ENCODE results near the gene PKD1. TPM values are rescaled to one million over a fixed set of nuclear protein-coding genes. Genes with fewer than 3 reads are reported as not detected.

Gene PKD1
- total and polyA plus RNA-seq, 7 experiments from 2014 or later = 4.9 to 153 (median 97.6) TPM

DNA sequence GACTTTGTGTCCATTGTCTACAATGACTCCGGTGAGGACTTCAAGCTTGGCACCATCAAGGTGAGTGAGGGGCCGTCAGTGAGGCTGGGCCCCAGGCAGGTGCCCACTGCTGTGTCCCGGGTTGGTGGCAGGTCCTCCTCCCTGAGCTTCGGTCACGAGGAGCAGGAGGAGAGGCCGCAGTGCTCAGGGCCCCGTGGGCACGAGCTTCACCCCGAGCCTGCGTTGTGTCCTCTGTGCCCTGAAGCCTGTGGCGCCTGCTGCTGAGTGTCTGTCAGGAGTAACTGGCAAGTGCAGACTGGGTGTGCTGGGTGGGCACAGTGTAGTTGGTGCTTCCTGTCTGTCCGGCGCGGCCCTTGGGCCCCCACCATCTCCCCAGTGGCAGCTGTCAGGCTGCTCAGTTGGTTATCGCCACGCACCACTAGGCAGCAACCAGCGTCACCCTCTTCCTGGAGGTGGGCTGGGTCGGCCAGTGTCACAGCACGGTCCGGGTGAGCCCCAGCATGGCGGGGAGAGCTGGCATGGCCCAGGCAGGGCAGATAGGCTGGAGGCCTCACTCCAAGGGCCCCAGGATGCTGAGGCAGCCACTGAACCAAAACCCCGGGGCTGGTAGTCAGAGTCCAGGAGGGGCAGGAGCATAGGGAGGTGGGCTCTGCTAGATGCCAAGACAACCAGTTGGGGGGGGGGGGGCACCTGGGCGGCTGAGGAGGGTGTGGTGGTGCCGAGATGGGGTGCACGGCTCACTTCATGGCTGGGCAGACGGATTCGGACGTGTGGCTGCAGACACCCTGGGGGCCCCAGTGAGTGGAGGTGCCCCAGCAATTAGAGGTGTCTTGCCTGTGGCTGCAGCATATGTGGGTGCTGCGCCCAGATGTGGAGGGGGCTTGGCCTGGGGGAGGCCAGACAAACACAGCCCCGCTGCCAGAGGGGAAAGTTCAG is 48.6 kb downstream of the PKD1 start:
- Mint-ChIP-seq H3K27ac (no peak overlapping the region), H3K27me3 (no peaks in the 10 kb centered on the region), H3K9me3 (no peaks in the 10 kb centered on the region), H3K36me3 (peaks cover 0 to 6% (median 0%) of the 10 kb centered on the region in 5 donors), H3K4me3 (no peak overlapping the region), H3K4me1 (peaks cover 0 to 2% (median 0%) of the 10 kb centered on the region in 7 donors)
- no peak for DNase-seq
- peaks cover 0 to 93% (median 0%) of the 10 kb centered on the region in 3 experiments for H3K36me3 ChIP-seq (ENCODE audit: control insufficient read depth in 2 of 3, insufficient read depth in 3 of 3, low read length in 3 of 3)
- no peak overlapping the region for H3K27ac ChIP-seq (ENCODE audit: low read depth, low read length)
- intact Hi-C loops (cut with micrococcal nuclease) = no loop called here
- H3K9me3 ChIP-seq (ENCODE audit: control insufficient read depth in 2 of 3, low read length in 3 of 3) = no peaks in the 10 kb centered on the region
- ChIA-PET POLR2A (no interaction called here), CTCF (interaction anchor here (0.5 kb wide), 1 partner anchor 166 kb away, joined by 3 read pairs; no protein-coding TSS in a partner anchor)
- no peak for ATAC-seq
- H3K4me1 ChIP-seq (ENCODE audit: control insufficient read depth in 2 of 2, insufficient read depth in 2 of 2, low read length in 2 of 2) = no peaks in the 10 kb centered on the region
- no peak overlapping the region for H3K4me3 ChIP-seq (ENCODE audit: low read length)
- H3K27me3 ChIP-seq (ENCODE audit: control insufficient read depth in 2 of 2, insufficient read depth in 2 of 2, low read length in 2 of 2) = no peaks in the 10 kb centered on the region

DNA sequence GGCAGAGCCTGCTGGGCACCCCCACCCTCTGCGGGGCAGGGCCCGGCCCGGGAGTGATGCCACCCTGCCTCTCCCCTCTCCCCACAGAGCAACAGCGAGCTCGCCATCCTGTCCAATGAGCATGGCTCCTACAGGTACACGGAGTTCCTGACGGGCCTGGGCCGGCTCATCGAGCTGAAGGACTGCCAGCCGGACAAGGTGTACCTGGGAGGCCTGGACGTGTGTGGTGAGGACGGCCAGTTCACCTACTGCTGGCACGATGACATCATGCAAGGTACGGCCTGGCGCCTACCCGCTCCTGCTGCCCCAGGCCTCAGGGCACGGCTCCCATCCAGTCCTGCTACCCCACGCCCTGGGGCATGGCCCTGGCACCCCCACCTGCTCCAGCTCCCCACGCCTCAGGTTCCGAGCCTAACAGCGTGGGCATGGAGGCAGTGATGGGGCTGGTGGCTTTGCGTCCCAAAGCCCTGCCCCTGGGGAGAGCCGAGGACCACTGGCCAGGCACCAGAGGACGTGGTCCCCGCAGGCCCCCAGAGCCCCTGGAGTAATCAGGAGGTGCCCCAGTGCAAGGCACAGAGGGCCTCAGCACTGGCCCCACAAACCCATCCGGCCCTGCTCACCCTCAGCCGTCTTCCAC is 49.5 kb downstream of the PKD1 start:
- H3K27ac Mint-ChIP-seq = no peak overlapping the region
- peaks cover 0 to 6% (median 0%) of the 10 kb centered on the region in 5 donors for H3K36me3 Mint-ChIP-seq
- Histone ChIP-seq H3K27me3 (ENCODE audit: control insufficient read depth in 2 of 2, insufficient read depth in 2 of 2, low read length in 2 of 2) (no peaks in the 10 kb centered on the region), H3K4me1 (ENCODE audit: control insufficient read depth in 2 of 2, insufficient read depth in 2 of 2, low read length in 2 of 2) (no peaks in the 10 kb centered on the region), H3K27ac (ENCODE audit: low read depth, low read length) (no peak overlapping the region), H3K4me3 (ENCODE audit: low read length) (no peak overlapping the region), H3K9me3 (ENCODE audit: control insufficient read depth in 2 of 3, low read length in 3 of 3) (no peaks in the 10 kb centered on the region), H3K36me3 (ENCODE audit: control insufficient read depth in 2 of 3, insufficient read depth in 3 of 3, low read length in 3 of 3) (peaks cover 0 to 95% (median 0%) of the 10 kb centered on the region in 3 experiments)
- peaks cover 0 to 2% (median 0%) of the 10 kb centered on the region in 7 donors for H3K4me1 Mint-ChIP-seq
- ChIA-PET POLR2A (no interaction called here), CTCF (no interaction called here)
- intact Hi-C loops (cut with micrococcal nuclease) = no loop called here
- DNase-seq = no peak
- no peaks in the 10 kb centered on the region for H3K9me3 Mint-ChIP-seq
- H3K4me3 Mint-ChIP-seq = no peak overlapping the region
- ATAC-seq = no peak
- H3K27me3 Mint-ChIP-seq = no peaks in the 10 kb centered on the region

DNA sequence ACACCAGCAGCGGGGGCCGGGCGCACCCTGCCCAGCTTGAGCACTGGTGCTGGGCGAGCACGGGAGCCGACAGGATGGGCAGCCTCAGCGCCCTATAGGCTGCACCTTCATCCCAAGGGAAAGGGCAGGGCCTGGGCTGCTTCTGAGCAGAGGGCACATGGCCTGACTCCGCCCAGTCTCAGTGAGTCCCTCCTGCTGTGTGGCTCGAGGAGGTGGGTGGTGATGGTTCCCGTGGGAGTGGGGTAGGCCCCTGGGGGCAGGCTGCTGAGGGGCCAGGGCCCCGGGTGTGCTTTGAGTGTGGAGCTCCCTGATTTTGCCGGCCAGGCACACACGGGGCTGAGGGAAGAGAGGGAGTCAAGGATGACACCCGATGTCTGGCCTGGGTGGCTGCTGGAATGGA is 50.0 kb downstream of the PKD1 start:
- no peaks in the 10 kb centered on the region for H3K9me3 ChIP-seq (ENCODE audit: control insufficient read depth in 2 of 3, low read length in 3 of 3)
- ChIA-PET POLR2A (no interaction called here), CTCF (no interaction called here)
- intact Hi-C loops (cut with micrococcal nuclease) = no loop called here
- H3K27me3 Mint-ChIP-seq = no peaks in the 10 kb centered on the region
- peaks cover 0 to 6% (median 0%) of the 10 kb centered on the region in 5 donors for H3K36me3 Mint-ChIP-seq
- ATAC-seq (no peak), DNase-seq (no peak)
- no peaks in the 10 kb centered on the region for H3K9me3 Mint-ChIP-seq
- H3K4me3 Mint-ChIP-seq = no peak overlapping the region
- H3K27me3 ChIP-seq (ENCODE audit: control insufficient read depth in 2 of 2, insufficient read depth in 2 of 2, low read length in 2 of 2) = no peaks in the 10 kb centered on the region
- H3K27ac Mint-ChIP-seq = no peak overlapping the region
- no peak overlapping the region for H3K27ac ChIP-seq (ENCODE audit: low read depth, low read length)
- peaks cover 0 to 100% (median 0%) of the 10 kb centered on the region in 3 experiments for H3K36me3 ChIP-seq (ENCODE audit: control insufficient read depth in 2 of 3, insufficient read depth in 3 of 3, low read length in 3 of 3)
- H3K4me3 ChIP-seq (ENCODE audit: low read length) = no peak overlapping the region
- peaks cover 0 to 2% (median 0%) of the 10 kb centered on the region in 7 donors for H3K4me1 Mint-ChIP-seq
- H3K4me1 ChIP-seq (ENCODE audit: control insufficient read depth in 2 of 2, insufficient read depth in 2 of 2, low read length in 2 of 2) = no peaks in the 10 kb centered on the region

DNA sequence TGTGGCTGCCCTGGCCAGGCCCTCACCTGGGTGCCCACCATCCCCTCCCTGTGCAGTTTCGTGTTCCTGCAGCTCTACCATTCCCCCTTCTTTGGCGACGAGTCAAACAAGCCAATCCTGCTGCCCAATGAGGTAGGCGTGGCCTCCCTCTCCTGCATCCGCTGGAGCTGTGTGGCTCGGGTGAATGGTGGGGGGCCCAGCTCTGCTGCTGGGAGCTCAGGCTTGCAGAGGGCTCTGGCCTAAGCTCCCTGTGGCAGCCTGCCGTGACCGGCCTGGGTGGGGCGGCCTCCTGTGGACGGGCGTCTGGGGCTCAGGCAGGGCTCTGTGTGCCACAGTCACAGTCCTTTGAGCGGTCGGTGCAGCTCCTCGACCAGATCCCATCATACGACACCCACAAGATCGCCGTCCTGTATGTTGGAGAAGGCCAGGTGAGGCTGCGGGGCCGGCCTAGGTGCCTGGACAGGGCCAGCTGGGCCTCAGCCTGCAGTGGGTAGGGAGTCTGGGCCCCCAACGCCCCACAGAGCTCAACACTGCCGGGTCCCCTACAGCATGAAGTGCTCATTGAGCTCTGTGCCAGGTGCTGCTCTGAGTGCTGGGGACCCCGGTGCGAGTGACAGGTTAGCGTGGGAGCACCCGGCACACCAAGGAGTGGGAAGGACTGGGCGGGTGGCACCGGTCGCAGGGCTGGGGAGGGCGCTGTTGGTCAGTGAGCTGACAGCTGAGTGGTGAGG is 50.6 kb downstream of the PKD1 start:
- Histone ChIP-seq H3K27me3 (ENCODE audit: control insufficient read depth in 2 of 2, insufficient read depth in 2 of 2, low read length in 2 of 2) (no peaks in the 10 kb centered on the region), H3K9me3 (ENCODE audit: control insufficient read depth in 2 of 3, low read length in 3 of 3) (no peaks in the 10 kb centered on the region), H3K4me3 (ENCODE audit: low read length) (no peak overlapping the region), H3K27ac (ENCODE audit: low read depth, low read length) (no peak overlapping the region), H3K36me3 (ENCODE audit: control insufficient read depth in 2 of 3, insufficient read depth in 3 of 3, low read length in 3 of 3) (peaks cover 0 to 100% (median 0%) of the 10 kb centered on the region in 3 experiments), H3K4me1 (ENCODE audit: control insufficient read depth in 2 of 2, insufficient read depth in 2 of 2, low read length in 2 of 2) (no peaks in the 10 kb centered on the region)
- no peak for ATAC-seq
- ChIA-PET CTCF (no interaction called here), POLR2A (no interaction called here)
- peaks cover 0 to 6% (median 0%) of the 10 kb centered on the region in 5 donors for H3K36me3 Mint-ChIP-seq
- no peak overlapping the region for H3K4me3 Mint-ChIP-seq
- intact Hi-C loops (cut with micrococcal nuclease) = no loop called here
- H3K27ac Mint-ChIP-seq = no peak overlapping the region
- no peaks in the 10 kb centered on the region for H3K9me3 Mint-ChIP-seq
- no peak for DNase-seq
- no peaks in the 10 kb centered on the region for H3K27me3 Mint-ChIP-seq
- peaks cover 0 to 2% (median 0%) of the 10 kb centered on the region in 7 donors for H3K4me1 Mint-ChIP-seq

- intact Hi-C loops (cut with micrococcal nuclease) = no loop called here
- Mint-ChIP-seq H3K4me3 (no peak overlapping the region), H3K9me3 (no peaks in the 10 kb centered on the region), H3K36me3 (peaks cover 0 to 6% (median 0%) of the 10 kb centered on the region in 5 donors), H3K27me3 (no peaks in the 10 kb centered on the region), H3K27ac (peak overlapping the region in 1 of 9 donors; percentile 45), H3K4me1 (peaks cover 0 to 2% (median 0%) of the 10 kb centered on the region in 7 donors)
- ChIA-PET POLR2A (no interaction called here), CTCF (no interaction called here)
- H3K27me3 ChIP-seq (ENCODE audit: control insufficient read depth in 2 of 2, insufficient read depth in 2 of 2, low read length in 2 of 2) = no peaks in the 10 kb centered on the region
- peaks cover 0 to 100% (median 3%) of the 10 kb centered on the region in 3 experiments for H3K36me3 ChIP-seq (ENCODE audit: control insufficient read depth in 2 of 3, insufficient read depth in 3 of 3, low read length in 3 of 3)
- ATAC-seq = no peak
- H3K4me1 ChIP-seq (ENCODE audit: control insufficient read depth in 2 of 2, insufficient read depth in 2 of 2, low read length in 2 of 2) = no peaks in the 10 kb centered on the region
- H3K9me3 ChIP-seq (ENCODE audit: control insufficient read depth in 2 of 3, low read length in 3 of 3) = no peaks in the 10 kb centered on the region
- no peak for DNase-seq
- H3K27ac ChIP-seq (ENCODE audit: low read depth, low read length) = no peak overlapping the region
- H3K4me3 ChIP-seq (ENCODE audit: low read length) = no peak overlapping the region
Measured at GRCh38 chr16:2083876-2084780, 51.6 kb downstream of the PKD1 start.

GRCh38 chr16:2083409-2083808 is 52.3 kb downstream of the PKD1 start:
- no peak for DNase-seq
- CTCF ChIA-PET = no interaction called here
- H3K4me1 Mint-ChIP-seq = peaks cover 0 to 2% (median 0%) of the 10 kb centered on the region in 7 donors
- no peaks in the 10 kb centered on the region for H3K27me3 Mint-ChIP-seq
- Histone ChIP-seq H3K27me3 (ENCODE audit: control insufficient read depth in 2 of 2, insufficient read depth in 2 of 2, low read length in 2 of 2) (no peaks in the 10 kb centered on the region), H3K9me3 (ENCODE audit: control insufficient read depth in 2 of 3, low read length in 3 of 3) (no peaks in the 10 kb centered on the region), H3K36me3 (ENCODE audit: control insufficient read depth in 2 of 3, insufficient read depth in 3 of 3, low read length in 3 of 3) (peaks cover 0 to 100% (median 3%) of the 10 kb centered on the region in 3 experiments), H3K4me3 (ENCODE audit: low read length) (no peak overlapping the region), H3K27ac (ENCODE audit: low read depth, low read length) (no peak overlapping the region), H3K4me1 (ENCODE audit: control insufficient read depth in 2 of 2, insufficient read depth in 2 of 2, low read length in 2 of 2) (no peaks in the 10 kb centered on the region)
- peak overlapping the region in 1 of 9 donors; percentile 67 for H3K27ac Mint-ChIP-seq
- H3K9me3 Mint-ChIP-seq = no peaks in the 10 kb centered on the region
- H3K36me3 Mint-ChIP-seq = peaks cover 0 to 6% (median 0%) of the 10 kb centered on the region in 5 donors
- ATAC-seq = no peak
- POLR2A ChIA-PET = no interaction called here
- no peak overlapping the region for H3K4me3 Mint-ChIP-seq
- intact Hi-C loops (cut with micrococcal nuclease) = no loop called here
